WTC11 (cell line): ENCODE data around the gene CFAP299. TPM values are rescaled to one million over a fixed set of nuclear protein-coding genes. Genes with fewer than 3 reads are reported as not detected.

Experiments used
- ATAC-seq: fragments of 200-7000 bp; cut with Tn5 transposase; 2 replicates; pipeline ENCODE4 v1.10.0; 2021; ENCODE audit warnings: mild to moderate bottlenecking, moderate library complexity
- CTCF ChIA-PET: fragments of 300-600 bp; sonication (Branson Sonifier 250); formaldehyde crosslinking; loops from one replicate; lab custom pipeline; 2021; ENCODE audit warnings: antibody characterized with exemption; lab: Charles Lee
- POLR2A ChIA-PET: fragments of 350-600 bp; sonication (Branson Sonifier 250); formaldehyde crosslinking; loops from one replicate; lab custom pipeline; 2021; ENCODE audit warnings: antibody characterized with exemption; lab: Charles Lee
- DNase-seq: peaks from one replicate; pipeline ENCODE4 v3.0.0; 2021; ENCODE audit warnings: low spot score
- H3K27ac Mint-ChIP-seq: 2 replicates; pipeline ENCODE4 v1.8.0; 2021; ENCODE audit warnings: mixed read lengths
- H3K27me3 Mint-ChIP-seq: 2 replicates; pipeline ENCODE4 v1.8.0; 2021; ENCODE audit warnings: low read depth, mild to moderate bottlenecking, moderate library complexity, mixed read lengths
- H3K36me3 Mint-ChIP-seq: 2 replicates; pipeline ENCODE4 v1.8.0; 2021; ENCODE audit warnings: mixed read lengths
- H3K4me1 Mint-ChIP-seq: 2 replicates; pipeline ENCODE4 v1.8.0; 2022; ENCODE audit warnings: mixed read lengths
- H3K4me3 Mint-ChIP-seq: 2 replicates; pipeline ENCODE4 v1.8.0; 2021; ENCODE audit warnings: mild to moderate bottlenecking, moderate library complexity, mixed read lengths
- H3K9me3 Mint-ChIP-seq: 2 replicates; pipeline ENCODE4 v1.8.0; 2021; ENCODE audit warnings: mixed read lengths
- ATF2 ChIP-seq: sonication (generic); formaldehyde crosslinking; IDR thresholded peaks from 2 replicates; pipeline ENCODE4 v1.8.1; 2022; ENCODE audit warnings: low read depth, missing genetic modification reagents, borderline replicate concordance
- EMX1 ChIP-seq: fragments of 250-450 bp; sonication (Bioruptor Pico); IDR thresholded peaks from 2 replicates; pipeline ENCODE4 v1.8.0; 2021; ENCODE audit warnings: mild to moderate bottlenecking
- ESRRA ChIP-seq: sonication (generic); formaldehyde crosslinking; IDR thresholded peaks from 2 replicates; pipeline ENCODE4 v1.8.1; 2022; ENCODE audit warnings: mild to moderate bottlenecking, missing genetic modification reagents, borderline replicate concordance
- GTF2I ChIP-seq: fragments of 250-450 bp; sonication (Bioruptor Pico); conservative IDR thresholded peaks from 2 replicates; pipeline ENCODE4 v1.4.0; 2021; ENCODE audit warnings: mild to moderate bottlenecking
- MLX ChIP-seq: sonication (generic); formaldehyde crosslinking; IDR thresholded peaks from 2 replicates; pipeline ENCODE4 v1.8.1; 2023; ENCODE audit warnings: mild to moderate bottlenecking, missing genetic modification reagents, moderate library complexity
- OVOL2 ChIP-seq: fragments of 250-450 bp; sonication (Bioruptor Pico); IDR thresholded peaks from 2 replicates; pipeline ENCODE4 v1.9.0; 2021; ENCODE audit warnings: mild to moderate bottlenecking, borderline replicate concordance
- SOX15 ChIP-seq: fragments of 250-450 bp; sonication (Bioruptor Pico); IDR thresholded peaks from 2 replicates; pipeline ENCODE4 v1.9.0; 2021; ENCODE audit warnings: mild to moderate bottlenecking
- ZBTB21 ChIP-seq: sonication (generic); formaldehyde crosslinking; IDR thresholded peaks from 2 replicates; pipeline ENCODE4 v1.8.1; 2023; ENCODE audit warnings: mild to moderate bottlenecking, missing genetic modification reagents, borderline replicate concordance
- ZNF138 ChIP-seq: sonication (generic); formaldehyde crosslinking; conservative IDR thresholded peaks from 2 replicates; pipeline ENCODE4 v1.8.1; 2022; ENCODE audit warnings: mild to moderate bottlenecking, moderate library complexity, missing genetic modification reagents
- ZNF396 ChIP-seq: fragments of 250-450 bp; sonication (Bioruptor Pico); IDR thresholded peaks from 2 replicates; pipeline ENCODE4 v1.8.0; 2021; ENCODE audit warnings: mild to moderate bottlenecking, moderate library complexity, borderline replicate concordance
- ZNF416 ChIP-seq: fragments of 250-450 bp; sonication (Bioruptor Pico); IDR thresholded peaks from 2 replicates; pipeline ENCODE4 v1.9.0; 2021; ENCODE audit warnings: mild to moderate bottlenecking, inconsistent platforms
- total RNA-seq: library from RNA; stranded (reverse); gene quantifications from 3 replicates; pipeline ENCODE4 v1.2.3, GENCODE V29; 2021
- TF ChIP-seq, protein P1 (sequence below): sonication (generic); formaldehyde crosslinking; IDR thresholded peaks from 2 replicates; pipeline ENCODE4 v1.8.1; 2023; ENCODE audit warnings: mild to moderate bottlenecking, missing genetic modification reagents, moderate library complexity
- TF ChIP-seq, protein P2 (sequence below): fragments of 250-450 bp; sonication (Bioruptor Pico); conservative IDR thresholded peaks from 2 replicates; pipeline ENCODE4 v1.9.0; 2021; ENCODE audit warnings: mild to moderate bottlenecking
- TF ChIP-seq, protein P3 (sequence below): fragments of 250-450 bp; sonication (Bioruptor Pico); IDR thresholded peaks from 2 replicates; pipeline ENCODE4 v1.8.0; 2021; ENCODE audit warnings: mild to moderate bottlenecking
- TF ChIP-seq, protein P4 (sequence below): fragments of 250-450 bp; sonication (Bioruptor Pico); IDR thresholded peaks from 2 replicates; pipeline ENCODE4 v1.9.0; 2021; ENCODE audit warnings: moderate library complexity, mild to moderate bottlenecking, inconsistent platforms, borderline replicate concordance
- TF ChIP-seq, protein P5 (sequence below): sonication (generic); formaldehyde crosslinking; IDR thresholded peaks from 2 replicates; pipeline ENCODE4 v1.8.1; 2022; ENCODE audit warnings: mild to moderate bottlenecking, moderate library complexity, missing genetic modification reagents
- TF ChIP-seq, protein P6 (sequence below): sonication (generic); formaldehyde crosslinking; IDR thresholded peaks from 2 replicates; pipeline ENCODE4 v1.8.1; 2023; ENCODE audit warnings: mild to moderate bottlenecking, moderate library complexity, missing genetic modification reagents
- TF ChIP-seq, protein P7 (sequence below): fragments of 200-600 bp; IDR thresholded peaks from 2 replicates; pipeline ENCODE4 v1.8.0; 2022; ENCODE audit warnings: antibody characterized with exemption

CFAP299 gene
- total RNA-seq, 1 experiment from 2014 or later = not detected

DNA sequence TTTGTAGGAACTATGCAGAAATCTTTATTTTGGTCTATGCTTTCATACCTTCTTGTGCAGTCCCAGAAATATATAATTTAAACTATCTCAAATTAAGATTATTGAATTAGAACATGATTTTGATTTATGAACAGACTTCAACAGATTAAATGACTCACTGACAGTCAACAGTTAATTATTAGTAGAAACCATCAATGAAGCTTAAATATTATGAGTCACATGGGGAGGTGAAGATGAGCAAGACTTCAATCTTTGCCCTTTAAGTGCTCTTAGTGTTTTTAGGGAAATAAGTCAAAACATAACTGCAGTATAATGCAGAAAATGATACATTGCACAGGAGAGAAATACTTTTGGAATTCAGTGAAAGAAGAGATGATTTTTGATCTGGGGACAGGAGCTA lies 613.5 kb downstream of the CFAP299 start:
- H3K27me3 Mint-ChIP-seq = no peaks in the 10 kb centered on the region
- DNase-seq (no peak), ATAC-seq (no peak)
- no peak overlapping the region for H3K4me3 Mint-ChIP-seq
- H3K9me3 Mint-ChIP-seq = no peaks in the 10 kb centered on the region
- POLR2A ChIA-PET = no interaction called here
- no peak overlapping the region for H3K27ac Mint-ChIP-seq
- CTCF ChIA-PET = no interaction called here
- no peaks in the 10 kb centered on the region for H3K36me3 Mint-ChIP-seq
- no peaks in the 10 kb centered on the region for H3K4me1 Mint-ChIP-seq
- TF ChIP-seq ZNF396 (CRISPR knock-in tag) = no peak
- TF ChIP-seq ZBTB21 (CRISPR knock-in tag) = no peak
- no peak for TF ChIP-seq ATF2 (CRISPR knock-in tag)

GRCh38 chr4:80956421-80956820 lies 620.9 kb downstream of the CFAP299 start:
- Mint-ChIP-seq H3K4me3 (no peak overlapping the region), H3K36me3 (no peaks in the 10 kb centered on the region), H3K4me1 (no peaks in the 10 kb centered on the region)
- CTCF ChIA-PET = no interaction called here
- ATAC-seq (no peak), DNase-seq (no peak)
- POLR2A ChIA-PET = no interaction called here
- TF ChIP-seq OVOL2 (CRISPR knock-in tag) (no peak), GTF2I (CRISPR knock-in tag) (no peak), EMX1 (no peak)
- TF ChIP-seq, protein P1, sequence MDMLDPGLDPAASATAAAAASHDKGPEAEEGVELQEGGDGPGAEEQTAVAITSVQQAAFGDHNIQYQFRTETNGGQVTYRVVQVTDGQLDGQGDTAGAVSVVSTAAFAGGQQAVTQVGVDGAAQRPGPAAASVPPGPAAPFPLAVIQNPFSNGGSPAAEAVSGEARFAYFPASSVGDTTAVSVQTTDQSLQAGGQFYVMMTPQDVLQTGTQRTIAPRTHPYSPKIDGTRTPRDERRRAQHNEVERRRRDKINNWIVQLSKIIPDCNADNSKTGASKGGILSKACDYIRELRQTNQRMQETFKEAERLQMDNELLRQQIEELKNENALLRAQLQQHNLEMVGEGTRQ (CRISPR knock-in tag) = no peak
- TF ChIP-seq, protein P2, sequence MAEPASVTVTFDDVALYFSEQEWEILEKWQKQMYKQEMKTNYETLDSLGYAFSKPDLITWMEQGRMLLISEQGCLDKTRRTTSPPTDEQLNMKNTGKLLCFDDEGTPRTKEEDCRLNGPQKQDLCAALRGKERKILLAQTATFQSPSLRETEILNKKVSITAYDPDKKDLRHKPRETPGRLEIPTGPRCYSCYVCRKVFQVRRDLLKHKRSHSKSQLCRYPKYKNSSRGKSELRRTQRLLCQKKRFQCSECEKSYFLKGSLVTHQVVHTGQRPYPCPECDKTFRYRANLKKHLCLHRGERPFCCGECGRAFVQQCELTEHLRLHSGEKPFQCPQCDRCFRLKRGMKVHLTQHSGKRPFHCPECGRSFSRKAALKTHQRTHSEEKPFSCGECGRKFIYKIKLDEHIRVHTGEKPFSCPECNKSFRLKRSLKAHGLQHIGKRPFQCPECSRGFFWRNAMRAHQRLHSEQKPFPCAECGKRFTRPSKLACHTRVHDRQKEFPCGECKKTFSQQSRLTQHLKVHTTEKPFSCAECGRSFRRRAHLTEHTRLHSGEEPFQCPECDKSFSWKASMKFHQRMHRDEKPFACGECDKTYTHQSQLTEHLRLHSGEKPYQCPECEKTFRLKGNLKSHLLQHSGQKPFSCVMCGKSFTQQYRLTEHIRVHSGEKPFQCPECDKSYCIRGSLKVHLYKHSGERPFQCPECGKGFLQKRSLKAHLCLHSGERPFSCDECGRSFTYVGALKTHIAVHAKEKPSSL (CRISPR knock-in tag) = no peak
- TF ChIP-seq, all 79 proteins: peak for 0
- Mint-ChIP-seq H3K9me3 (no peaks in the 10 kb centered on the region), H3K27me3 (no peaks in the 10 kb centered on the region), H3K27ac (no peak overlapping the region)

- no peak for DNase-seq
- Mint-ChIP-seq H3K27ac (no peak overlapping the region), H3K9me3 (no peaks in the 10 kb centered on the region), H3K36me3 (no peaks in the 10 kb centered on the region), H3K27me3 (no peaks in the 10 kb centered on the region), H3K4me3 (no peak overlapping the region), H3K4me1 (no peaks in the 10 kb centered on the region)
- ChIA-PET CTCF (interaction anchor here (0.6 kb wide), 1 partner anchor 14 kb away, joined by 3 read pairs; no protein-coding TSS in a partner anchor), POLR2A (interaction anchor here (0.7 kb wide), 1 partner anchor 23 kb away, joined by 4 read pairs; no protein-coding TSS in a partner anchor)
- no peak for ATAC-seq
- TF ChIP-seq MLX (CRISPR knock-in tag) = no peak
- TF ChIP-seq ATF2 (CRISPR knock-in tag) = no peak
- TF ChIP-seq ZNF416 (CRISPR knock-in tag) = no peak
- TF ChIP-seq ZNF138 (CRISPR knock-in tag) = no peak
- TF ChIP-seq, protein P3, sequence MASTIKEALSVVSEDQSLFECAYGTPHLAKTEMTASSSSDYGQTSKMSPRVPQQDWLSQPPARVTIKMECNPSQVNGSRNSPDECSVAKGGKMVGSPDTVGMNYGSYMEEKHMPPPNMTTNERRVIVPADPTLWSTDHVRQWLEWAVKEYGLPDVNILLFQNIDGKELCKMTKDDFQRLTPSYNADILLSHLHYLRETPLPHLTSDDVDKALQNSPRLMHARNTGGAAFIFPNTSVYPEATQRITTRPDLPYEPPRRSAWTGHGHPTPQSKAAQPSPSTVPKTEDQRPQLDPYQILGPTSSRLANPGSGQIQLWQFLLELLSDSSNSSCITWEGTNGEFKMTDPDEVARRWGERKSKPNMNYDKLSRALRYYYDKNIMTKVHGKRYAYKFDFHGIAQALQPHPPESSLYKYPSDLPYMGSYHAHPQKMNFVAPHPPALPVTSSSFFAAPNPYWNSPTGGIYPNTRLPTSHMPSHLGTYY (CRISPR knock-in tag) = no peak
- TF ChIP-seq, protein P4, sequence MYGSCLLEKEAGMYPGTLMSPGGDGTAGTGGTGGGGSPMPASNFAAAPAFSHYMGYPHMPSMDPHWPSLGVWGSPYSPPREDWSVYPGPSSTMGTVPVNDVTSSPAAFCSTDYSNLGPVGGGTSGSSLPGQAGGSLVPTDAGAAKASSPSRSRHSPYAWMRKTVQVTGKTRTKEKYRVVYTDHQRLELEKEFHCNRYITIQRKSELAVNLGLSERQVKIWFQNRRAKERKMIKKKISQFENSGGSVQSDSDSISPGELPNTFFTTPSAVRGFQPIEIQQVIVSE (CRISPR knock-in tag) = no peak
- no peak for TF ChIP-seq SOX15
- TF ChIP-seq, protein P5, sequence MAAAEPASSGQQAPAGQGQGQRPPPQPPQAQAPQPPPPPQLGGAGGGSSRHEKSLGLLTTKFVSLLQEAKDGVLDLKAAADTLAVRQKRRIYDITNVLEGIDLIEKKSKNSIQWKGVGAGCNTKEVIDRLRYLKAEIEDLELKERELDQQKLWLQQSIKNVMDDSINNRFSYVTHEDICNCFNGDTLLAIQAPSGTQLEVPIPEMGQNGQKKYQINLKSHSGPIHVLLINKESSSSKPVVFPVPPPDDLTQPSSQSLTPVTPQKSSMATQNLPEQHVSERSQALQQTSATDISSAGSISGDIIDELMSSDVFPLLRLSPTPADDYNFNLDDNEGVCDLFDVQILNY = no peak
- TF ChIP-seq ESRRA = no peak
- TF ChIP-seq, protein P6, sequence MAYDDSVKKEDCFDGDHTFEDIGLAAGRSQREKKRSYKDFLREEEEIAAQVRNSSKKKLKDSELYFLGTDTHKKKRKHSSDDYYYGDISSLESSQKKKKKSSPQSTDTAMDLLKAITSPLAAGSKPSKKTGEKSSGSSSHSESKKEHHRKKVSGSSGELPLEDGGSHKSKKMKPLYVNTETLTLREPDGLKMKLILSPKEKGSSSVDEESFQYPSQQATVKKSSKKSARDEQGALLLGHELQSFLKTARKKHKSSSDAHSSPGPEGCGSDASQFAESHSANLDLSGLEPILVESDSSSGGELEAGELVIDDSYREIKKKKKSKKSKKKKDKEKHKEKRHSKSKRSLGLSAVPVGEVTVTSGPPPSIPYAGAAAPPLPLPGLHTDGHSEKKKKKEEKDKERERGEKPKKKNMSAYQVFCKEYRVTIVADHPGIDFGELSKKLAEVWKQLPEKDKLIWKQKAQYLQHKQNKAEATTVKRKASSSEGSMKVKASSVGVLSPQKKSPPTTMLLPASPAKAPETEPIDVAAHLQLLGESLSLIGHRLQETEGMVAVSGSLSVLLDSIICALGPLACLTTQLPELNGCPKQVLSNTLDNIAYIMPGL = no peak
- TF ChIP-seq, protein P7, sequence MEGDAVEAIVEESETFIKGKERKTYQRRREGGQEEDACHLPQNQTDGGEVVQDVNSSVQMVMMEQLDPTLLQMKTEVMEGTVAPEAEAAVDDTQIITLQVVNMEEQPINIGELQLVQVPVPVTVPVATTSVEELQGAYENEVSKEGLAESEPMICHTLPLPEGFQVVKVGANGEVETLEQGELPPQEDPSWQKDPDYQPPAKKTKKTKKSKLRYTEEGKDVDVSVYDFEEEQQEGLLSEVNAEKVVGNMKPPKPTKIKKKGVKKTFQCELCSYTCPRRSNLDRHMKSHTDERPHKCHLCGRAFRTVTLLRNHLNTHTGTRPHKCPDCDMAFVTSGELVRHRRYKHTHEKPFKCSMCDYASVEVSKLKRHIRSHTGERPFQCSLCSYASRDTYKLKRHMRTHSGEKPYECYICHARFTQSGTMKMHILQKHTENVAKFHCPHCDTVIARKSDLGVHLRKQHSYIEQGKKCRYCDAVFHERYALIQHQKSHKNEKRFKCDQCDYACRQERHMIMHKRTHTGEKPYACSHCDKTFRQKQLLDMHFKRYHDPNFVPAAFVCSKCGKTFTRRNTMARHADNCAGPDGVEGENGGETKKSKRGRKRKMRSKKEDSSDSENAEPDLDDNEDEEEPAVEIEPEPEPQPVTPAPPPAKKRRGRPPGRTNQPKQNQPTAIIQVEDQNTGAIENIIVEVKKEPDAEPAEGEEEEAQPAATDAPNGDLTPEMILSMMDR = no peak
Observed at GRCh38 chr4:80963051-80963450, 627.5 kb downstream of the CFAP299 start.
